Liver (tissue), 9 donors: ENCODE data around the gene SEC31A. TPM values are rescaled to one million over a fixed set of nuclear protein-coding genes. Genes with fewer than 3 reads are reported as not detected.

Experiments
- DNase-seq: peaks from one replicate; pipeline ENCODE4 v3.0.0-alpha.2; 2017; ENCODE audit warnings: low spot score
- H3K27ac ChIP-seq, 2 donors: one replicate each; pipeline ENCODE4 v1.7.0; 2013; ENCODE audit warnings: inconsistent platforms in 2 of 2, low read length in 2 of 2, control low read depth in 1 of 2, low read depth in 1 of 2, mild to moderate bottlenecking in 1 of 2
- H3K27me3 ChIP-seq, 4 donors: one replicate each; pipeline versions ENCODE4 v1.6.1 to v1.7.0; 2013; ENCODE audit warnings: low read length in 3 of 4, inconsistent platforms in 1 of 4, mild to moderate bottlenecking in 1 of 4, moderate library complexity in 1 of 4; ENCODE audit not compliant: control insufficient read depth in 4 of 4, insufficient read depth in 4 of 4
- H3K36me3 ChIP-seq, 4 donors: one replicate each; pipeline versions ENCODE4 v1.6.1 to v1.7.0; 2013; ENCODE audit warnings: low read length in 3 of 4, mild to moderate bottlenecking in 3 of 4, low read depth in 1 of 4, moderate library complexity in 1 of 4; ENCODE audit not compliant: control insufficient read depth in 4 of 4, insufficient read depth in 3 of 4
- H3K4me1 ChIP-seq, 4 donors: one replicate each; pipeline versions ENCODE4 v1.6.1 to v1.7.0; 2013; ENCODE audit warnings: low read length in 3 of 4, mild to moderate bottlenecking in 3 of 4, moderate library complexity in 1 of 4; ENCODE audit not compliant: control insufficient read depth in 4 of 4, insufficient read depth in 4 of 4
- H3K4me3 ChIP-seq, 3 donors: one replicate each; pipeline versions ENCODE4 v1.6.1 to v1.7.0; 2013; ENCODE audit warnings: low read length in 3 of 3, control low read depth in 1 of 3, low read depth in 1 of 3, mild to moderate bottlenecking in 1 of 3
- H3K9ac ChIP-seq, 2 donors: one replicate each; pipeline ENCODE4 v1.7.0; 2013; ENCODE audit warnings: low read length in 2 of 2, mild to moderate bottlenecking in 2 of 2, moderate library complexity in 2 of 2, control low read depth in 1 of 2, low read depth in 1 of 2
- H3K9me3 ChIP-seq, 4 donors: one replicate each; pipeline versions ENCODE4 v1.6.1 to v1.7.0; 2013; ENCODE audit warnings: low read length in 3 of 4; ENCODE audit not compliant: control insufficient read depth in 4 of 4
- ATF3 ChIP-seq: IDR thresholded peaks from 2 replicates; pipeline ENCODE4 v1.6.1; 2016; ENCODE audit warnings: antibody characterized with exemption
- EGR1 ChIP-seq, 2 donors: IDR thresholded peaks; 2 replicates each; pipeline ENCODE4 v1.6.1; 2016 to 2018; ENCODE audit warnings: antibody characterized with exemption in 2 of 2, low read depth in 2 of 2
- FOXA1 ChIP-seq: IDR thresholded peaks from 2 replicates; pipeline ENCODE4 v1.6.1; 2016; ENCODE audit warnings: antibody characterized with exemption
- FOXA2 ChIP-seq: IDR thresholded peaks from 2 replicates; pipeline ENCODE4 v1.6.1; 2016; ENCODE audit warnings: antibody characterized with exemption
- GABPA ChIP-seq, 2 donors: IDR thresholded peaks in 1 of 2; conservative IDR thresholded peaks in 1 of 2; 2 replicates each; pipeline ENCODE4 v1.6.1; 2016; ENCODE audit warnings: antibody characterized with exemption in 2 of 2, mild to moderate bottlenecking in 1 of 2, moderate library complexity in 1 of 2
- HNF4A ChIP-seq, 2 donors: conservative IDR thresholded peaks; 2 replicates each; pipeline ENCODE4 v1.6.1; 2016; ENCODE audit warnings: antibody characterized with exemption in 2 of 2, mild to moderate bottlenecking in 2 of 2
- JUND ChIP-seq, 2 donors: IDR thresholded peaks; 2 replicates each; pipeline ENCODE4 v1.6.1; 2016; ENCODE audit warnings: antibody characterized with exemption in 2 of 2
- MAX ChIP-seq: IDR thresholded peaks from 2 replicates; pipeline ENCODE4 v1.6.1; 2016; ENCODE audit warnings: antibody characterized with exemption
- NR2F2 ChIP-seq: IDR thresholded peaks from 2 replicates; pipeline ENCODE4 v1.6.1; 2016; ENCODE audit warnings: antibody characterized with exemption
- RAD21 ChIP-seq, 2 donors: IDR thresholded peaks; 2 replicates each; pipeline ENCODE4 v1.6.1; 2016; ENCODE audit warnings: antibody characterized with exemption in 2 of 2, mild to moderate bottlenecking in 2 of 2
- REST ChIP-seq: IDR thresholded peaks from 2 replicates; pipeline ENCODE4 v1.6.1; 2016; ENCODE audit warnings: antibody characterized with exemption, mild to moderate bottlenecking
- RXRA ChIP-seq, 2 donors: IDR thresholded peaks; 2 replicates each; pipeline ENCODE4 v1.6.1; 2017 to 2018; ENCODE audit warnings: antibody characterized with exemption in 2 of 2, mild to moderate bottlenecking in 1 of 2
- SP1 ChIP-seq: IDR thresholded peaks from 2 replicates; pipeline ENCODE4 v1.6.1; 2018; ENCODE audit warnings: antibody characterized with exemption, mild to moderate bottlenecking
- TAF1 ChIP-seq: conservative IDR thresholded peaks from 2 replicates; pipeline ENCODE4 v1.6.1; 2016; ENCODE audit warnings: antibody characterized with exemption, mild to moderate bottlenecking
- YY1 ChIP-seq: IDR thresholded peaks from 2 replicates; pipeline ENCODE4 v1.6.1; 2016; ENCODE audit warnings: antibody characterized with exemption, mild to moderate bottlenecking
- ZBTB33 ChIP-seq: IDR thresholded peaks from 2 replicates; pipeline ENCODE4 v1.6.1; 2016; ENCODE audit warnings: antibody characterized with exemption
- WGBS: extraction: QIAGEN DNeasy Blood & Tissue Kit; methylation state at CpG from one replicate; pipeline ENCODE4 v1.1.7; 2013; 5-methylcytosine and 5-hydroxymethylcytosine counted together
- polyA plus RNA-seq, 2 donors: library from polyadenylated mRNA; stranded (reverse) in 1 of 2; unstranded in 1 of 2; fragments of 200-250 nt in 1 of 2; fragments of >200 nt in 1 of 2; fragmentation: Nextera tagmentation in 1 of 2; extraction: Ambion mirVana in 1 of 2; gene quantifications; one replicate each; pipeline versions ENCODE4 v1.2.1 to v1.2.3, GENCODE V29; 2013 to 2015
- total RNA-seq, 2 donors: library from RNA; depleted of rRNA; stranded (reverse); fragments of >200 nt; gene quantifications; one replicate each; pipeline ENCODE4 v1.2.3, GENCODE V29; 2014
- donor health status: healthy.
- donor health status: healthy.
- donor health status: healthy.
- donor health status: healthy.
- donor health status: healthy.

Gene SEC31A
- total and polyA plus RNA-seq, 4 donors, result 79.9 to 204 (median 88.9) TPM

- WGBS, result 93% methylated on average over 10 of the region's 11 CpGs
- H3K9ac ChIP-seq, result no peak overlapping the region
- no peaks in the 10 kb centered on the region for H3K4me1 ChIP-seq
- H3K9me3 ChIP-seq, result no peaks in the 10 kb centered on the region
- TF ChIP-seq JUND (IDR thresholded peaks at IDR 0.05) (no peak), MAX (no peak), SP1 (no peak), EGR1 (IDR thresholded peaks at IDR 0.05; ENCODE audit: low read depth in 2 of 2) (no peak), RAD21 (IDR thresholded peaks at IDR 0.05) (no peak), ATF3 (no peak), ZBTB33 (no peak)
- no peaks in the 10 kb centered on the region for H3K27me3 ChIP-seq
- DNase-seq, result no peak
- no peak overlapping the region for H3K4me3 ChIP-seq
- H3K36me3 ChIP-seq, result no peaks in the 10 kb centered on the region
- no peak overlapping the region for H3K27ac ChIP-seq
These were observed 111.9 kb downstream of the SEC31A start for GRCh38 chr4:82779032-82779431.

GRCh38 chr4:82777857-82778525, 113.0 kb downstream of the SEC31A start:
- Histone ChIP-seq H3K36me3 (no peaks in the 10 kb centered on the region), H3K9me3 (no peaks in the 10 kb centered on the region), H3K4me1 (no peaks in the 10 kb centered on the region), H3K27me3 (no peaks in the 10 kb centered on the region), H3K4me3 (no peak overlapping the region), H3K27ac (no peak overlapping the region), H3K9ac (no peak overlapping the region)
- WGBS, result 94% methylated on average over 5 of the region's 5 CpGs
- TF ChIP-seq RXRA (IDR thresholded peaks at IDR 0.05), result no peak
- TF ChIP-seq TAF1, result no peak
- no peak for TF ChIP-seq ATF3
- no peak for TF ChIP-seq RAD21 (IDR thresholded peaks at IDR 0.05)
- TF ChIP-seq GABPA (IDR thresholded peaks at IDR 0.05 in 1 of 2, conservative IDR thresholded peaks at IDR 0.05 in 1 of 2), result no peak
- no peak for TF ChIP-seq REST
- no peak for TF ChIP-seq JUND (IDR thresholded peaks at IDR 0.05)
- TF ChIP-seq HNF4A (conservative IDR thresholded peaks at IDR 0.05), result no peak
- TF ChIP-seq YY1, result no peak
- no peak for TF ChIP-seq FOXA1
- TF ChIP-seq MAX, result no peak
- no peak for TF ChIP-seq SP1
- TF ChIP-seq NR2F2, result no peak
- TF ChIP-seq FOXA2, result no peak
- no peak for TF ChIP-seq ZBTB33
- no peak for DNase-seq
